ENCODE measurements around the gene MSANTD1. TPM values are rescaled to one million over a fixed set of nuclear protein-coding genes. Genes with fewer than 3 reads are reported as not detected.

The MSANTD1 gene
- total and polyA plus RNA-seq, 4 donors, result 0.05 to 1.2 (median 0.23) TPM; not detected in 1

DNA sequence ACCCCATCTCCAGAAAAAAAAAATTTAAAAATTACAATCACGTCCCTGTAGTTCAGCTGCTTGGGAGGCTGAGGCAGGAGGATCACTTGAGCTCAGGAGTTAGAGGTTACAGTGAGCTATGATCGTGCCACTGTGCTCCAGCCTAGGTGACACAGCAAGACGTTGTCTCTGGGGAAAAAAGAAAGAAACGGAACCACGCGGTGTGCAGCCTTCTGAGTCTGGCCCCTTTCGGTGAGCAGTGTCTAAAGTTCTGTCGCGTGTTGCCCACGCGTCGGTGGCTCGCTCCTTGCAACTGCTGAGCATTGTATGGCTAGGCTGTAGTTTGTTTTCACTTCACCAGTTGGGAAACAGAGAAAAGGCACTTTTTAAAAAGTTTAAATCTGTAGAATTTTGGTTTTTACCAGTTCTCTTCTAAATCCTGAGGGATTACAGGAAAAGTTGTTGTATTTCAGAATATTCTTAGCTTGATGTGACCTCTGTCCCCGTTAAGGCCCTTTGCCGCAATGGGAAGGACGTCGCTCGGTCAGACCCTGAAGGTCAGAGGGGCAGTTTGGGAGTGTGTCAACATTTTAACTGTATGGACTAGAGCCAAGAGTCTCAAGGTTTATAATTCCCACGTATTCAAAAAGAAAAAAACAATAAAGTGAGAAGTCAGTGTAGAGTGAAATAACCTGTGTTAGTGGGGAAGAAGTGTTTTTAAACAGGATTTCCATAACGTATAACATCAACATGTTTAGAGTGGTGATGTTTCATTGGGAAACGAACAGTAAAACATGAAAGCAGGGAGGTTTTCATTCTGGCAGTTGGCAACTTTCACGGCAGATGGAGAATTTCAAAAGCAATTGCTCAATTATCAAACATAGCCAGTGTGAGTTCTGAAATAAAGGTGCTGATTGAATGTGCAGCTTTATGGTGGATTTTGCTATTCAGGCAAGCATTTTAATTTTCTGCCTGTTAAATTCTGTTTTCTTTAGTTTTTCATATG, 45.8 kb upstream of the MSANTD1 start:
- no peak overlapping the region for H3K4me3 ChIP-seq (ENCODE audit: low read depth in 1 of 3, low read length in 3 of 3)
- H3K36me3 ChIP-seq (ENCODE audit: control insufficient read depth in 4 of 4, insufficient read depth in 3 of 4, low read depth in 1 of 4, low read length in 3 of 4), result peaks cover 0 to 12% (median 4%) of the 10 kb centered on the region in 4 donors
- H3K27ac ChIP-seq (ENCODE audit: low read depth in 1 of 2, low read length in 2 of 2), result peak overlapping the region; percentile 77 to 91
- no peak for TF ChIP-seq MAX (IDR thresholded peaks at IDR 0.05)
- TF ChIP-seq EGR1 (IDR thresholded peaks at IDR 0.05; ENCODE audit: low read depth in 2 of 2), result peak in 1 of 2 donors; percentile 16
- TF ChIP-seq GABPA (IDR thresholded peaks at IDR 0.05 in 1 of 2, conservative IDR thresholded peaks at IDR 0.05 in 1 of 2), result no peak
- peak; percentile 17 to 24 for TF ChIP-seq RAD21 (IDR thresholded peaks at IDR 0.05)
- peak; percentile 84 for TF ChIP-seq YY1 (IDR thresholded peaks at IDR 0.05)
- TF ChIP-seq, protein P1, sequence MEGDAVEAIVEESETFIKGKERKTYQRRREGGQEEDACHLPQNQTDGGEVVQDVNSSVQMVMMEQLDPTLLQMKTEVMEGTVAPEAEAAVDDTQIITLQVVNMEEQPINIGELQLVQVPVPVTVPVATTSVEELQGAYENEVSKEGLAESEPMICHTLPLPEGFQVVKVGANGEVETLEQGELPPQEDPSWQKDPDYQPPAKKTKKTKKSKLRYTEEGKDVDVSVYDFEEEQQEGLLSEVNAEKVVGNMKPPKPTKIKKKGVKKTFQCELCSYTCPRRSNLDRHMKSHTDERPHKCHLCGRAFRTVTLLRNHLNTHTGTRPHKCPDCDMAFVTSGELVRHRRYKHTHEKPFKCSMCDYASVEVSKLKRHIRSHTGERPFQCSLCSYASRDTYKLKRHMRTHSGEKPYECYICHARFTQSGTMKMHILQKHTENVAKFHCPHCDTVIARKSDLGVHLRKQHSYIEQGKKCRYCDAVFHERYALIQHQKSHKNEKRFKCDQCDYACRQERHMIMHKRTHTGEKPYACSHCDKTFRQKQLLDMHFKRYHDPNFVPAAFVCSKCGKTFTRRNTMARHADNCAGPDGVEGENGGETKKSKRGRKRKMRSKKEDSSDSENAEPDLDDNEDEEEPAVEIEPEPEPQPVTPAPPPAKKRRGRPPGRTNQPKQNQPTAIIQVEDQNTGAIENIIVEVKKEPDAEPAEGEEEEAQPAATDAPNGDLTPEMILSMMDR (IDR thresholded peaks at IDR 0.05; ENCODE audit: low read depth, low read length, missing input control), result no peak
- TF ChIP-seq RXRA (IDR thresholded peaks at IDR 0.05), result peak; percentile 89 to 93
- peak; percentile 47 for TF ChIP-seq HNF4G (IDR thresholded peaks at IDR 0.05)
- peak; percentile 28 for TF ChIP-seq TAF1 (conservative IDR thresholded peaks at IDR 0.05)
- peak; percentile 89 for TF ChIP-seq NR2F2 (IDR thresholded peaks at IDR 0.05)
- no peak for TF ChIP-seq FOXA2 (IDR thresholded peaks at IDR 0.05)
- no peak for TF ChIP-seq ATF3 (IDR thresholded peaks at IDR 0.05)
- TF ChIP-seq HNF4A (conservative IDR thresholded peaks at IDR 0.05), result peak; percentile 90 to 93
- TF ChIP-seq SP1 (IDR thresholded peaks at IDR 0.05), result peak; percentile 94
- no peak for TF ChIP-seq ZBTB33 (IDR thresholded peaks at IDR 0.05)
- TF ChIP-seq, protein P2, sequence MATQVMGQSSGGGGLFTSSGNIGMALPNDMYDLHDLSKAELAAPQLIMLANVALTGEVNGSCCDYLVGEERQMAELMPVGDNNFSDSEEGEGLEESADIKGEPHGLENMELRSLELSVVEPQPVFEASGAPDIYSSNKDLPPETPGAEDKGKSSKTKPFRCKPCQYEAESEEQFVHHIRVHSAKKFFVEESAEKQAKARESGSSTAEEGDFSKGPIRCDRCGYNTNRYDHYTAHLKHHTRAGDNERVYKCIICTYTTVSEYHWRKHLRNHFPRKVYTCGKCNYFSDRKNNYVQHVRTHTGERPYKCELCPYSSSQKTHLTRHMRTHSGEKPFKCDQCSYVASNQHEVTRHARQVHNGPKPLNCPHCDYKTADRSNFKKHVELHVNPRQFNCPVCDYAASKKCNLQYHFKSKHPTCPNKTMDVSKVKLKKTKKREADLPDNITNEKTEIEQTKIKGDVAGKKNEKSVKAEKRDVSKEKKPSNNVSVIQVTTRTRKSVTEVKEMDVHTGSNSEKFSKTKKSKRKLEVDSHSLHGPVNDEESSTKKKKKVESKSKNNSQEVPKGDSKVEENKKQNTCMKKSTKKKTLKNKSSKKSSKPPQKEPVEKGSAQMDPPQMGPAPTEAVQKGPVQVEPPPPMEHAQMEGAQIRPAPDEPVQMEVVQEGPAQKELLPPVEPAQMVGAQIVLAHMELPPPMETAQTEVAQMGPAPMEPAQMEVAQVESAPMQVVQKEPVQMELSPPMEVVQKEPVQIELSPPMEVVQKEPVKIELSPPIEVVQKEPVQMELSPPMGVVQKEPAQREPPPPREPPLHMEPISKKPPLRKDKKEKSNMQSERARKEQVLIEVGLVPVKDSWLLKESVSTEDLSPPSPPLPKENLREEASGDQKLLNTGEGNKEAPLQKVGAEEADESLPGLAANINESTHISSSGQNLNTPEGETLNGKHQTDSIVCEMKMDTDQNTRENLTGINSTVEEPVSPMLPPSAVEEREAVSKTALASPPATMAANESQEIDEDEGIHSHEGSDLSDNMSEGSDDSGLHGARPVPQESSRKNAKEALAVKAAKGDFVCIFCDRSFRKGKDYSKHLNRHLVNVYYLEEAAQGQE (IDR thresholded peaks at IDR 0.05), result no peak
- TF ChIP-seq FOXA1 (IDR thresholded peaks at IDR 0.05), result no peak
- TF ChIP-seq JUND (IDR thresholded peaks at IDR 0.05), result peak; percentile 16 to 48
- H3K9me3 ChIP-seq (ENCODE audit: control insufficient read depth in 4 of 4, low read length in 3 of 4), result no peaks in the 10 kb centered on the region
- peaks cover 8 to 55% (median 44%) of the 10 kb centered on the region in 4 donors for H3K4me1 ChIP-seq (ENCODE audit: control insufficient read depth in 4 of 4, insufficient read depth in 4 of 4, low read length in 3 of 4)
- H3K9ac ChIP-seq (ENCODE audit: low read depth in 1 of 2, low read length in 2 of 2), result peak overlapping the region in 1 of 2 donors; percentile 69
- DNase-seq (ENCODE audit: low spot score), result no peak
- H3K27me3 ChIP-seq (ENCODE audit: control insufficient read depth in 4 of 4, insufficient read depth in 4 of 4, low read length in 3 of 4), result no peaks in the 10 kb centered on the region
- 32% methylated on average over 22 of the region's 22 CpGs for WGBS
